Colonic mucosa (tissue), 4 donors: ENCODE measurements around the gene CPE. TPM values are rescaled to one million over a fixed set of nuclear protein-coding genes. Genes with fewer than 3 reads are reported as not detected.

Experiments
- DNase-seq: peaks from one replicate; pipeline ENCODE4 v3.0.0-alpha.2; 2020
- H3K27ac ChIP-seq: fragments of 200-600 bp; one replicate; pipeline ENCODE4 v1.8.0; 2021
- H3K27me3 ChIP-seq: fragments of 200-600 bp; one replicate; pipeline ENCODE4 v1.8.0; 2021
- H3K36me3 ChIP-seq: fragments of 200-600 bp; one replicate; pipeline ENCODE4 v1.8.0; 2021
- H3K4me1 ChIP-seq: fragments of 200-600 bp; one replicate; pipeline ENCODE4 v1.8.0; 2021; ENCODE audit warnings: mild to moderate bottlenecking
- H3K4me3 ChIP-seq: fragments of 200-600 bp; one replicate; pipeline ENCODE4 v1.8.0; 2021
- H3K9ac ChIP-seq, 2 donors: one replicate each; pipeline ENCODE4 v1.7.0; 2013; ENCODE audit warnings: control low read depth in 2 of 2, low read depth in 2 of 2, low read length in 2 of 2
- H3K9me3 ChIP-seq: fragments of 200-600 bp; one replicate; pipeline ENCODE4 v1.8.0; 2021
- intact Hi-C: fragments of 100-400 bp; cut with DNase I; formaldehyde crosslinking; loops from one replicate; pipeline ENCODE4 v1.14.1; 2022
- total RNA-seq, 2 donors: library from RNA; stranded (reverse); fragmentation: NEBNext Ultra II Directional in 1 of 2; extraction: Animal tissue kit (Norgen Biotek cat#: 25700) in 1 of 2; gene quantifications; one replicate each; pipeline ENCODE4 v1.2.1, GENCODE V29; 2021
- TF ChIP-seq, protein P1 (sequence below): fragments of 200-600 bp; IDR thresholded peaks from one replicate; pipeline ENCODE4 v1.8.0; 2022; ENCODE audit warnings: antibody characterized with exemption, mild to moderate bottlenecking
- donor health status: healthy.
- donor health status: DM: no; HTN: no; CAD: no.
- donor health status: DM: no; HTN: no; CAD: no.

CPE gene
- total RNA-seq, 2 donors from 2014 or later, result 13.8 to 49.6 TPM

DNA sequence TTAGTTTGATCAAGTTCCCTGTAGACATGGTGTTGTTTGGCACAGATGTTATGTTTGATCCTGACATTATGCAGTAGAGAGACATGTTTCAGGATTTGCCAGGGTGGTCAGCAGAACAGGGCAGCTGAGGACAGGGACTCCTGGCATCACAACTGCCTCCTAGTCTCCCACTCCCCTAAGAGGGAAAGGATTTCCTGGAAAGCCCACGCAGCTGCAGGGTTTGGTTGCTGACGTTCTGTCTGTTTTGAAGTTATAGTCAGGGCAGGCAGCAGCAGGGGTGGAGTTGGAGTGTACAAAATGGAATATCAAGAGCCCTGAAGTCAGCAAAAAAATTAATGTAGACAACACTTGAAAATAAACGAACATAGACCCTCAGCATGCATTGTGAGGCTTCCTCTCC lies 125.4 kb downstream of the CPE start:
- no peak overlapping the region for H3K4me3 ChIP-seq
- intact Hi-C loops, result no loop called here
- no peak overlapping the region for H3K9ac ChIP-seq
- no peaks in the 10 kb centered on the region for H3K4me1 ChIP-seq
- no peaks in the 10 kb centered on the region for H3K36me3 ChIP-seq
- TF ChIP-seq, protein P1, sequence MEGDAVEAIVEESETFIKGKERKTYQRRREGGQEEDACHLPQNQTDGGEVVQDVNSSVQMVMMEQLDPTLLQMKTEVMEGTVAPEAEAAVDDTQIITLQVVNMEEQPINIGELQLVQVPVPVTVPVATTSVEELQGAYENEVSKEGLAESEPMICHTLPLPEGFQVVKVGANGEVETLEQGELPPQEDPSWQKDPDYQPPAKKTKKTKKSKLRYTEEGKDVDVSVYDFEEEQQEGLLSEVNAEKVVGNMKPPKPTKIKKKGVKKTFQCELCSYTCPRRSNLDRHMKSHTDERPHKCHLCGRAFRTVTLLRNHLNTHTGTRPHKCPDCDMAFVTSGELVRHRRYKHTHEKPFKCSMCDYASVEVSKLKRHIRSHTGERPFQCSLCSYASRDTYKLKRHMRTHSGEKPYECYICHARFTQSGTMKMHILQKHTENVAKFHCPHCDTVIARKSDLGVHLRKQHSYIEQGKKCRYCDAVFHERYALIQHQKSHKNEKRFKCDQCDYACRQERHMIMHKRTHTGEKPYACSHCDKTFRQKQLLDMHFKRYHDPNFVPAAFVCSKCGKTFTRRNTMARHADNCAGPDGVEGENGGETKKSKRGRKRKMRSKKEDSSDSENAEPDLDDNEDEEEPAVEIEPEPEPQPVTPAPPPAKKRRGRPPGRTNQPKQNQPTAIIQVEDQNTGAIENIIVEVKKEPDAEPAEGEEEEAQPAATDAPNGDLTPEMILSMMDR, result no peak
- no peaks in the 10 kb centered on the region for H3K27me3 ChIP-seq
- H3K27ac ChIP-seq, result no peak overlapping the region
- DNase-seq, result no peak
- no peaks in the 10 kb centered on the region for H3K9me3 ChIP-seq

DNA sequence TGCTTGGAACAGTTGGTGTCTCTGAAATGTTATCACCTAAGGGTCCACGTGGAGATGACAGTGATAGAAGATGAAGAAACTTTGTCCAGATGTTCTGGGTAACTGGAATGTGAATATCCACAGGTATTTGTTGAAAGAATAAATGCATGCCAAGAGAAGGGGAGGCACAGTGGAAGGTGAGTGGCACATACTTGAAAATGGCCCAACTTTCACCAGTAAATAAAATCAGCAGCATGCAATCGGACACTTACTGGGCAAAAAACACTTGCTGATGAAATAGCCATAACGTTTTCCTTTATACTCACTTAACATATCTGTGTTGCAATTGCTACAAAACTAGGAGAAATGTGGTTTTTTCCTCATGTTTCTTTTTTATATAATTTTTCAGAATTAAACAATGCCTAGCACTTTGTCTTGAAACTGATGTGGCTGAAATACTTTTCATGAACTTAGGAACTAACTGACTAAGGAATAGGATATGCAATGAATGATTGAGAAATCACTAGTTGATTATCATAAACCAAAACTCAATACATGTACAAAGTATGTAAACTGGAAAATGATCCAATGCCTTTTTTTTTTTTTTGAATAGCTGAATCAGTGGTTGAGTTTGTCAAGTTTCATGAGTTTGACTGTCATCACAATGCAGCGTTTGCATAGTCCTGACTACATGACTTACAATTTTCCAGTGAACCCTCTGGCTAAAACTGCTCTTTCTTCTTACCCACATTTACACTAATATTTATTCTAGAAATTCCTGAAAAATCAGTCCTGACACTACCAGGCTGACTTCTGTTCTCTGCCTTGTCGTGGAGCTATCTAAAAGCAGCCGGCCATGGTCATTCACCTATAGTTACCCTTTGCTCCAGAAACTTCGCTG lies 127.4 kb downstream of the CPE start:
- no peak overlapping the region for H3K4me3 ChIP-seq
- TF ChIP-seq, protein P1, result no peak
- DNase-seq, result no peak
- no peaks in the 10 kb centered on the region for H3K36me3 ChIP-seq
- H3K27me3 ChIP-seq, result no peaks in the 10 kb centered on the region
- no peak overlapping the region for H3K27ac ChIP-seq
- no peak overlapping the region for H3K9ac ChIP-seq
- no peaks in the 10 kb centered on the region for H3K4me1 ChIP-seq
- intact Hi-C loops, result no loop called here
- H3K9me3 ChIP-seq, result no peaks in the 10 kb centered on the region

DNA sequence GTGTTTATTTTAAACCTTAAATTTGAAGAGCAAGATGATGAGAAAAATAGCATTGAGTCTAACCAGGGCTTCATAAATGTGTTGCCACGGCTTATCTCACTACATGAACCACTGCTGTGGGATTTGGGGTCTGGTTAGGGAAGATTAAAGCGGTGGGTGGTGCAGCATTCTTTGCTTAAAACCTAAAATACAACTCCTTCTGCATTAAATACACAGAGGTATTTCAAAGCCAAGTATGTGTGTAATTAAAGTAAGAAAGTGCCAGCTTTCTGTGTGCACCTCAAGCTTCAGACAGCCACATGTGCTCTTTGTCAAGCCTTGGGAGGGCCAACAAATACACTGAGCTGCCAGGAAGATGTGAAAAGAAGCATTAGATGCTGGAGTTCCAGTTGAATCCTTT lies 128.0 kb downstream of the CPE start:
- H3K4me3 ChIP-seq, result no peak overlapping the region
- H3K27me3 ChIP-seq, result no peaks in the 10 kb centered on the region
- H3K36me3 ChIP-seq, result no peaks in the 10 kb centered on the region
- TF ChIP-seq, protein P1, result no peak
- intact Hi-C loops, result no loop called here
- H3K9me3 ChIP-seq, result no peaks in the 10 kb centered on the region
- H3K27ac ChIP-seq, result no peak overlapping the region
- no peak overlapping the region for H3K9ac ChIP-seq
- H3K4me1 ChIP-seq, result no peaks in the 10 kb centered on the region
- DNase-seq, result no peak

DNA sequence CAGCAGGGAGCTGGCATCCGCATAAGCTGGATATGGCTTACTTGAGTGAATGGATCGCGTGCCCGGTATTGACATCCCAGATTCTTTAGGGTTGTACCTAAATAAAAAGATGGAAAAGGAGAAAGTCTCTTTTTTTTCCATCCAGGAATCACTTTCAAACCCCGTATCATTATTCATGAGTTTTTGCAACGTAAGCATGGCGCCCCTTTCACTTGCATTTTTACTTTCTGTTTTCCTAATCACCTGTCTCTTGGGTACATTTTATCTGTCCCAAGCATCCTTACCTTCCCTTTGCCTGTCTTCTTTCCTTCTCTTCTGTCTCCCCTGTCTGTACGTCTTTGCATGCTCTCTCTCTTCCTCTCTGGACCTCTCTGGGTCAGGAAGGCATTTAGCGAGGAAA lies 128.6 kb downstream of the CPE start:
- DNase-seq, result no peak
- no peaks in the 10 kb centered on the region for H3K9me3 ChIP-seq
- no peak overlapping the region for H3K9ac ChIP-seq
- TF ChIP-seq, protein P1, result no peak
- no peaks in the 10 kb centered on the region for H3K4me1 ChIP-seq
- H3K36me3 ChIP-seq, result no peaks in the 10 kb centered on the region
- no peak overlapping the region for H3K27ac ChIP-seq
- intact Hi-C loops, result no loop called here
- H3K4me3 ChIP-seq, result no peak overlapping the region
- H3K27me3 ChIP-seq, result no peaks in the 10 kb centered on the region

DNA sequence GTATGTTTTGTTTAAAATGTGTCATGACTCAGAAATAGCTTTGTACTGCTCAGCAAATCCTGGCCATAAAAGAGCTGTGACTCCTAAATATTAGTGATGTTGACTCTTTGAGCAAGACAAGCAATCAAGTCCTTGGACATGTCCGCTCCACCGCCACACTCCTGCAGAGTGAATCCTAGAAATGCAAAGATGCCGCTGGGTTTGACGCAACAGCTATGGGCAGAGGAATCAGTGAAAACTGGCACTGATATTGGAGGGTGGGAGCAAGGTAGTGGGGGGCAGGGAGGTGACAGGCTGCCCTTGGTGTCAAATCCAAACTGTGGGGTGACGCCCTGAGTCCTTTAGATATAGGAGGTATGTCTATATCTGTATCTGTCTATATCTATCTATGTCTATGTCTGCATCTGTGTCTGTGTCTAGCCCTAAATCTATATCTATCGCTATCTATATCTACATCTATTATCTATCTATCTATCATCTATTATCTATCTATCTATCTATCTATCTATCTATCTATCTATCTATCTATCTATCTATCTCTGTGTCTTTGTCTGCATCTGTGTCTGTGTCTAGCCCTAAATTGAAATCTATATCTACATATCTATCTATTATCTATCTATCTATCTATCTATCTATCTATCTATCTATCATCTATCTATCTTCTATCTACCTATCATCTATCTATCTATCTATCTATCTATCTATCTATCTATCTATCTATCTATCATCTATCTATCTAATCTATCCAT lies 129.7 kb downstream of the CPE start:
- Histone ChIP-seq H3K9me3 (no peaks in the 10 kb centered on the region), H3K36me3 (no peaks in the 10 kb centered on the region), H3K27me3 (no peaks in the 10 kb centered on the region), H3K4me1 (no peaks in the 10 kb centered on the region), H3K27ac (no peak overlapping the region), H3K9ac (no peak overlapping the region), H3K4me3 (no peak overlapping the region)
- intact Hi-C loops, result no loop called here
- TF ChIP-seq, protein P1, result no peak
- no peak for DNase-seq
